ENCODE measurements around the gene EML6. TPM values are rescaled to one million over a fixed set of nuclear protein-coding genes. Genes with fewer than 3 reads are reported as not detected.
A peak's percentile ranks its signal among the peaks of the same experiment; 100 is the strongest.

The EML6 gene
- total RNA-seq, 1 experiment from 2014 or later, result 1.5 TPM

GRCh38 chr2:54724560-54725342 is 1.3 kb downstream of the EML6 start:
- TF ChIP-seq CTCF (conservative IDR thresholded peaks at IDR 0.05), result no peak
- Histone ChIP-seq H2BK20ac (ENCODE audit: low read depth, low read length, poor library complexity, severe bottlenecking) (no peak overlapping the region), H4K20me1 (ENCODE audit: control insufficient read depth, insufficient read depth, insufficient read length) (no peaks in the 10 kb centered on the region), H3K56ac (ENCODE audit: insufficient read length, low read depth, low read length) (no peak overlapping the region), H3T11ph (ENCODE audit: low read length) (no peak overlapping the region), H2AK5ac (ENCODE audit: insufficient read length, low read length) (no peak overlapping the region), H2BK12ac (ENCODE audit: insufficient read length, low read depth, low read length) (no peak overlapping the region), H3K27me3 (ENCODE audit: insufficient read depth, low read length) (peaks cover 25% of the 10 kb centered on the region), H2AFZ (ENCODE audit: low read length) (no peak overlapping the region), H3K27ac (ENCODE audit: insufficient read length, low read depth, low read length) (no peak overlapping the region), H3K79me2 (ENCODE audit: insufficient read depth, low read length) (no peaks in the 10 kb centered on the region), H4K91ac (ENCODE audit: insufficient read length, low read depth, low read length) (no peak overlapping the region), H4K8ac (replicated peaks; ENCODE audit: insufficient read length, low read depth, low read length) (no peak overlapping the region), H3K23me2 (ENCODE audit: insufficient read length, low read depth, low read length, poor library complexity, severe bottlenecking) (peaks cover 20% of the 10 kb centered on the region), H3K14ac (ENCODE audit: insufficient read depth, low read length) (no peak overlapping the region), H3K18ac (ENCODE audit: insufficient read length, low read depth, low read length) (no peak overlapping the region), H3K4me1 (ENCODE audit: insufficient read depth, low read length) (no peaks in the 10 kb centered on the region), H3K9ac (ENCODE audit: extremely low read depth, insufficient read length, low read length) (no peak overlapping the region), H3K4me2 (ENCODE audit: insufficient read depth, insufficient read length, low read length) (peak overlapping the region; percentile 97), H3K4ac (ENCODE audit: low read depth, low read length) (no peak overlapping the region), H3K79me1 (ENCODE audit: insufficient read depth, low read depth, low read length, poor library complexity, severe bottlenecking) (no peaks in the 10 kb centered on the region), H4K5ac (ENCODE audit: insufficient read length, low read depth, low read length) (no peak overlapping the region), H2BK15ac (ENCODE audit: low read depth, low read length) (no peak overlapping the region), H3K9me3 (ENCODE audit: control insufficient read depth, low read depth, low read length) (no peaks in the 10 kb centered on the region), H2BK5ac (ENCODE audit: insufficient read length, low read length) (no peak overlapping the region), H3K23ac (ENCODE audit: insufficient read length, low read depth, low read length) (no peak overlapping the region), H2BK120ac (ENCODE audit: low read depth, low read length, poor library complexity, severe bottlenecking) (no peak overlapping the region)
- Mint-ChIP-seq H3K4me3 (peak overlapping the region; percentile 91 to 93), H3K9me3 (no peaks in the 10 kb centered on the region; a peak in 1 of 5 replicates), H3K27ac (no peak overlapping the region), H3K36me3 (ENCODE audit: insufficient read depth in 1 of 3, low read depth in 3 of 3) (peaks cover 0 to 2% (median 0%) of the 10 kb centered on the region in 3 experiments; a peak in 1 of 7 replicates), H3K4me1 (peaks cover 10 to 14% of the 10 kb centered on the region in 2 experiments), H3K27me3 (ENCODE audit: low read depth) (peaks cover 57% of the 10 kb centered on the region)
- WGBS (ENCODE audit: extremely low coverage, insufficient read length, low lambda C conversion rate), result no CpG with 5 or more reads among the region's 87 CpGs
- DNase-seq, result peak; percentile 42
